Measurements from ENCODE around the gene YWHAE. TPM values are rescaled to one million over a fixed set of nuclear protein-coding genes. Genes with fewer than 3 reads are reported as not detected.

The YWHAE gene
- total and polyA plus RNA-seq, 2 of the 4 experiments (the other 2 are of a cell fraction) = 358 to 774 TPM

GRCh38 chr17:1313270-1314005, 86.6 kb downstream of the YWHAE start:
- no peak overlapping the region for H3K27ac ChIP-seq (ENCODE audit: insufficient read depth, low read length)
- no peak overlapping the region for H3K4me3 ChIP-seq (ENCODE audit: insufficient read depth, low read depth, low read length)
- H2AK5ac ChIP-seq (ENCODE audit: low read depth, low read length) = no peak overlapping the region
- no peak overlapping the region for H4K8ac ChIP-seq (ENCODE audit: low read depth in 2 of 2, low read length in 2 of 2)
- 63% methylated on average over 2 of the region's 8 CpGs; no CpG with 5 or more reads in 1 of the 2 experiments for WGBS, 2 experiments (ENCODE audit: extremely low coverage in 2 of 2, insufficient read length in 1 of 2)
- H2AFZ ChIP-seq (replicated peaks; ENCODE audit: low read length, poor library complexity) = no peak overlapping the region
- H3K18ac ChIP-seq (ENCODE audit: low read depth, low read length) = no peak overlapping the region
- H2BK20ac ChIP-seq (ENCODE audit: low read depth, low read length) = no peak overlapping the region
- ChIA-PET POLR2A (ENCODE audit: unreplicated experiment) (no interaction called here), CTCF (no interaction called here)
- H3K4me1 ChIP-seq (ENCODE audit: control insufficient read depth, insufficient read depth, low read length) = no peaks in the 10 kb centered on the region
- no peak overlapping the region for H2BK5ac ChIP-seq (ENCODE audit: low read depth, low read length, poor library complexity, severe bottlenecking)
- intact Hi-C loops (cut with micrococcal nuclease) (no loop called here), dilution Hi-C loops (cut with HindIII; ENCODE audit: low sequenced_read_pairs, unreplicated experiment) (no loop called here), in situ Hi-C loops (cut with MboI; ENCODE audit: low sequenced_read_pairs) (no loop called here)
- H3K9me1 ChIP-seq (ENCODE audit: insufficient read depth, low read length) = no peaks in the 10 kb centered on the region
- TF ChIP-seq CTCF (conservative IDR thresholded peaks at IDR 0.05; ENCODE audit: low read depth, low read length) (no peak), MAZ (IDR thresholded peaks at IDR 0.05; ENCODE audit: borderline replicate concordance, low read depth, low read length) (no peak), ELK1 (IDR thresholded peaks at IDR 0.05; ENCODE audit: borderline replicate concordance, low read depth, low read length) (no peak), POLR2A (IDR thresholded peaks at IDR 0.05; ENCODE audit: low read depth, low read length) (no peak), RCOR1 (IDR thresholded peaks at IDR 0.05; ENCODE audit: insufficient replicate concordance, low read length) (no peak), USF2 (IDR thresholded peaks at IDR 0.05; ENCODE audit: low read depth, low read length) (no peak)
- H2BK120ac ChIP-seq (ENCODE audit: low read depth, low read length) = no peak overlapping the region
- no peak overlapping the region for H2AK9ac ChIP-seq (replicated peaks; ENCODE audit: low read depth, low read length, poor library complexity)
- H4K91ac ChIP-seq (ENCODE audit: insufficient read depth, low read depth, low read length) = no peak overlapping the region
- ATAC-seq (ENCODE audit: low read depth) (no peak), DNase-seq (no peak)
- H3K4me2 ChIP-seq (ENCODE audit: low read depth, low read length) = no peak overlapping the region
- no peak overlapping the region for H3K56ac ChIP-seq (ENCODE audit: extremely low read depth, insufficient read depth, low read length)
- no peak overlapping the region for H3K9ac ChIP-seq (ENCODE audit: low read depth, low read length)
- no peak overlapping the region for H3K14ac ChIP-seq (replicated peaks; ENCODE audit: low read depth, low read length)
- H3K9me3 ChIP-seq (ENCODE audit: control insufficient read depth, insufficient read depth, low read length) = peaks cover 2% of the 10 kb centered on the region; the same call in 1 of the 2 replicates
- H3K4ac ChIP-seq (ENCODE audit: low read depth, low read length) = no peak overlapping the region
- no peak overlapping the region for H3K23ac ChIP-seq (ENCODE audit: low read depth, low read length)
- BruUV-seq (replicated peaks) = no TSS peak
- H4K20me1 ChIP-seq (ENCODE audit: insufficient read depth, low read length) = no peaks in the 10 kb centered on the region
- no peak overlapping the region for H2BK15ac ChIP-seq (ENCODE audit: low read depth, low read length)
- no peak overlapping the region for H4K5ac ChIP-seq (ENCODE audit: low read depth, low read length)
- H3K27me3 ChIP-seq (ENCODE audit: control insufficient read depth, insufficient read depth, low read length) = peaks cover 16% of the 10 kb centered on the region
- H3K36me3 ChIP-seq (ENCODE audit: control insufficient read depth, insufficient read depth, low read length) = no peaks in the 10 kb centered on the region
- no peaks in the 10 kb centered on the region for H3K79me1 ChIP-seq (ENCODE audit: low read depth in 1 of 2, low read length in 2 of 2)
